WI38 (cell line): ENCODE results near the gene PPL.
A peak's percentile ranks its signal among the peaks of the same experiment; 100 is the strongest.
"Not testable (repeated sequence)": the region's sequence is repeated elsewhere in the genome, so short reads cannot be mapped to it uniquely, and the experiment has no call there.

Experiments
- H3K4me3 ChIP-seq: 2 replicates; pipeline ENCODE4 v1.5.1; 2011; ENCODE audit warnings: low read depth, mild to moderate bottlenecking, control low read depth, low read length
- CTCF ChIP-seq: IDR thresholded peaks from 2 replicates; pipeline ENCODE4 v1.5.1; 2012; ENCODE audit warnings: low read depth, mild to moderate bottlenecking, control low read depth, low read length

Gene PPL

GRCh38 chr16:4966736-4967453 lies 29.9 kb upstream of the PPL start:
- no peak for TF ChIP-seq CTCF

GRCh38 chr16:4963527-4963926 lies 26.6 kb upstream of the PPL start:
- H3K4me3 ChIP-seq = not testable (repeated sequence)

More at GRCh38 chr16:4966736-4967453, 29.9 kb upstream of the PPL start:
- no peak overlapping the region for H3K4me3 ChIP-seq

GRCh38 chr16:4962716-4963115 lies 25.8 kb upstream of the PPL start:
- no peak overlapping the region for H3K4me3 ChIP-seq
- no peak for TF ChIP-seq CTCF

- no peak overlapping the region for H3K4me3 ChIP-seq
- TF ChIP-seq CTCF = no peak
Measured at GRCh38 chr16:4960579-4960978, 23.6 kb upstream of the PPL start.

- TF ChIP-seq CTCF = no peak
Measured at GRCh38 chr16:4958510-4959438, 21.8 kb upstream of the PPL start.

GRCh38 chr16:4957720-4958509 lies 21.0 kb upstream of the PPL start, which contains the start of gene SEC14L5:
TSS of gene SEC14L5 (plus strand) at chr16:4958330. CDS start at chr16:4959324, 994 bp downstream.
- TF ChIP-seq CTCF = no peak
- H3K4me3 ChIP-seq = peak within 1 kb of the TSS; percentile 60

More at GRCh38 chr16:4958510-4959438, 21.8 kb upstream of the PPL start:
- H3K4me3 ChIP-seq = peak overlapping the region; percentile 33

GRCh38 chr16:4957420-4957719 lies 20.4 kb upstream of the PPL start:
- peak overlapping the region; percentile 60 for H3K4me3 ChIP-seq
- no peak for TF ChIP-seq CTCF
